ENCODE measurements around the gene OGDH.
A peak's percentile ranks its signal among the peaks of the same experiment; 100 is the strongest.

Gene OGDH

DNA sequence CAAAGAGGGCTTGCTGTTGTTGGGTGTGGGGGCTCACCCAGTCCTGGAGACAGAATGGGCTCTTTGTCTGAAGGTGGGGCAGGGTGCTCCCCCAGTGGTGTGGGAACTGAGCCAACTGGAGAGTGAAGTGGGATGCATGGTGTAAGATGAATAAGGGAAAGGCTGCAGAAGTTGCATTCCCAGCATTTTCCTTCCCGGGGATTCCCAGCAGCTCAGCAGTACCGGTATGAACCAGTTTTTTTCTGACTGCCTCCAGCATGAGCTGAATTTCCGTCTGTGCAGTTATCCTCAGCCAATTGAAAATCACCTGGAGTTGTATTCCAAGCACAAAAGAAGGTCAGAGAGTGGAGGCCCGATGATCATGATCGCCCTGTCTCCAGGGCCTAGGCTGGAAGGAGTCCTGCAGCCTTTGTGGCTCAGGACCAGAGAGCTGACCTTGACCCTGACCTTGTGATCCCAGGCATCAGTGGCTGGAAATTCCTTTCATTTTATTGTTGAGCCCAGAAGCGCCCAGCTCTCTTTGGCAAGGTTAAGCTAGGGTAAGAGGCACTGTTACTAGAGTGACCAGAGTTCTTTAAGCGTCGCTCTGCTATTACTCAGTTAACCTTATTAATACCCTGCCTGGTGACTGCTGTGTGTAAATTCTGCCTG, 33.4 kb downstream of the OGDH start:
- TF ChIP-seq EP300 (IDR thresholded peaks at IDR 0.05; ENCODE audit: borderline replicate concordance) (no peak), NFIC (IDR thresholded peaks at IDR 0.05) (peak; percentile 37; the same call in 1 of the 2 replicates), TEAD4 (IDR thresholded peaks at IDR 0.05) (peak; percentile 25; the same call in 1 of the 2 replicates)

DNA sequence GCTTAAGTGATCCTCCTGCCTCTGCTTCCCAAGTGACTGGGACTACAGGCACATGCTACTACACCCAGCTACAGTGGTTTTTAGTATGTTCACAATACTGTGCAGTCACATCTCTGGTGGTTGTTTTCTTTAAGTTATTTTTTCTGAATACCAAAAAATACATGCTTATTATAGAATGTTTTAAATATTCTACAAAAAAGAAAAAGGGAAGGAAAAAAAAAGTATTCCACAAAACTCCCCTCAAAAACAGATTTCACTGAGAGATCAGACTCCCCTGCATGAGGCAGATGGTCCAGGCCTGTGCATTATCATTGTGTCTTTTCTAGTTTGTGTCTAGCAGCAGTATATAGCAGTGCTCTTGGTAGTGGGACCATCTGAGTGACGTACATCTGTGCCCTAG, 36.8 kb downstream of the OGDH start:
- TF ChIP-seq FOXM1 (IDR thresholded peaks at IDR 0.05; ENCODE audit: borderline replicate concordance, low read depth) (no peak), RAD21 (IDR thresholded peaks at IDR 0.05; ENCODE audit: low read depth) (no peak), TAF1 (IDR thresholded peaks at IDR 0.05; ENCODE audit: low read depth) (no peak), TCF12 (IDR thresholded peaks at IDR 0.05; ENCODE audit: low read depth) (no peak), EGR1 (IDR thresholded peaks at IDR 0.05) (no peak), CEBPB (IDR thresholded peaks at IDR 0.05) (no peak), NFIC (IDR thresholded peaks at IDR 0.05) (no peak), YY1 (IDR thresholded peaks at IDR 0.05; ENCODE audit: low read depth) (no peak), EP300 (IDR thresholded peaks at IDR 0.05; ENCODE audit: borderline replicate concordance) (no peak), TEAD4 (IDR thresholded peaks at IDR 0.05) (no peak), ZBTB7A (IDR thresholded peaks at IDR 0.05; ENCODE audit: low read depth) (no peak), CREB1 (IDR thresholded peaks at IDR 0.05; ENCODE audit: low read depth) (no peak)
- TF ChIP-seq, protein P1, sequence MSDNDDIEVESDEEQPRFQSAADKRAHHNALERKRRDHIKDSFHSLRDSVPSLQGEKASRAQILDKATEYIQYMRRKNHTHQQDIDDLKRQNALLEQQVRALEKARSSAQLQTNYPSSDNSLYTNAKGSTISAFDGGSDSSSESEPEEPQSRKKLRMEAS (IDR thresholded peaks at IDR 0.05), result no peak
- TF ChIP-seq, protein P2, sequence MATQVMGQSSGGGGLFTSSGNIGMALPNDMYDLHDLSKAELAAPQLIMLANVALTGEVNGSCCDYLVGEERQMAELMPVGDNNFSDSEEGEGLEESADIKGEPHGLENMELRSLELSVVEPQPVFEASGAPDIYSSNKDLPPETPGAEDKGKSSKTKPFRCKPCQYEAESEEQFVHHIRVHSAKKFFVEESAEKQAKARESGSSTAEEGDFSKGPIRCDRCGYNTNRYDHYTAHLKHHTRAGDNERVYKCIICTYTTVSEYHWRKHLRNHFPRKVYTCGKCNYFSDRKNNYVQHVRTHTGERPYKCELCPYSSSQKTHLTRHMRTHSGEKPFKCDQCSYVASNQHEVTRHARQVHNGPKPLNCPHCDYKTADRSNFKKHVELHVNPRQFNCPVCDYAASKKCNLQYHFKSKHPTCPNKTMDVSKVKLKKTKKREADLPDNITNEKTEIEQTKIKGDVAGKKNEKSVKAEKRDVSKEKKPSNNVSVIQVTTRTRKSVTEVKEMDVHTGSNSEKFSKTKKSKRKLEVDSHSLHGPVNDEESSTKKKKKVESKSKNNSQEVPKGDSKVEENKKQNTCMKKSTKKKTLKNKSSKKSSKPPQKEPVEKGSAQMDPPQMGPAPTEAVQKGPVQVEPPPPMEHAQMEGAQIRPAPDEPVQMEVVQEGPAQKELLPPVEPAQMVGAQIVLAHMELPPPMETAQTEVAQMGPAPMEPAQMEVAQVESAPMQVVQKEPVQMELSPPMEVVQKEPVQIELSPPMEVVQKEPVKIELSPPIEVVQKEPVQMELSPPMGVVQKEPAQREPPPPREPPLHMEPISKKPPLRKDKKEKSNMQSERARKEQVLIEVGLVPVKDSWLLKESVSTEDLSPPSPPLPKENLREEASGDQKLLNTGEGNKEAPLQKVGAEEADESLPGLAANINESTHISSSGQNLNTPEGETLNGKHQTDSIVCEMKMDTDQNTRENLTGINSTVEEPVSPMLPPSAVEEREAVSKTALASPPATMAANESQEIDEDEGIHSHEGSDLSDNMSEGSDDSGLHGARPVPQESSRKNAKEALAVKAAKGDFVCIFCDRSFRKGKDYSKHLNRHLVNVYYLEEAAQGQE (IDR thresholded peaks at IDR 0.05; ENCODE audit: low read depth), result no peak
- TF ChIP-seq, protein P3, sequence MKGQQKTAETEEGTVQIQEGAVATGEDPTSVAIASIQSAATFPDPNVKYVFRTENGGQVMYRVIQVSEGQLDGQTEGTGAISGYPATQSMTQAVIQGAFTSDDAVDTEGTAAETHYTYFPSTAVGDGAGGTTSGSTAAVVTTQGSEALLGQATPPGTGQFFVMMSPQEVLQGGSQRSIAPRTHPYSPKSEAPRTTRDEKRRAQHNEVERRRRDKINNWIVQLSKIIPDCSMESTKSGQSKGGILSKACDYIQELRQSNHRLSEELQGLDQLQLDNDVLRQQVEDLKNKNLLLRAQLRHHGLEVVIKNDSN (IDR thresholded peaks at IDR 0.05), result no peak

DNA sequence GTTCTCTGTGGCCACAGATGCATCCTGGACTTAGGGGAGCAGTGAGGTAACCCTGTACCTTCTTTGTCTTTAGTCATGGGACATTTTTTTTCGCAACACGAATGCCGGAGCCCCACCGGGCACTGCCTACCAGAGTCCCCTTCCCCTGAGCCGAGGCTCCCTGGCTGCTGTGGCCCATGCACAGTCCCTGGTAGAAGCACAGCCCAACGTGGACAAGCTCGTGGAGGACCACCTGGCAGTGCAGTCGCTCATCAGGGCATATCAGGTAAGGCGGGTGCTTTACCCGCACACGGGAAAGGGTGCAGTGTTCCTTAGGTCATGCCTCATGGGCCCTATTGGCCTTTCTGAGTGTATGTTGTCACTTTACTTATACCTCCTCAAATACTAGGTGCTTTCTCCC, 38.8 kb downstream of the OGDH start:
- TF ChIP-seq TEAD4 (IDR thresholded peaks at IDR 0.05) (no peak), CREB1 (IDR thresholded peaks at IDR 0.05; ENCODE audit: low read depth) (no peak), TAF1 (IDR thresholded peaks at IDR 0.05; ENCODE audit: low read depth) (no peak), TCF12 (IDR thresholded peaks at IDR 0.05; ENCODE audit: low read depth) (no peak), CEBPB (IDR thresholded peaks at IDR 0.05) (no peak), EP300 (IDR thresholded peaks at IDR 0.05; ENCODE audit: borderline replicate concordance) (no peak), ZBTB7A (IDR thresholded peaks at IDR 0.05; ENCODE audit: low read depth) (no peak), NFIC (IDR thresholded peaks at IDR 0.05) (no peak), YY1 (IDR thresholded peaks at IDR 0.05; ENCODE audit: low read depth) (no peak), FOXM1 (IDR thresholded peaks at IDR 0.05; ENCODE audit: borderline replicate concordance, low read depth) (no peak), RAD21 (IDR thresholded peaks at IDR 0.05; ENCODE audit: low read depth) (no peak)
- TF ChIP-seq, protein P1 (IDR thresholded peaks at IDR 0.05), result no peak
- TF ChIP-seq, protein P2 (IDR thresholded peaks at IDR 0.05; ENCODE audit: low read depth), result no peak
- TF ChIP-seq, protein P3 (IDR thresholded peaks at IDR 0.05), result no peak

DNA sequence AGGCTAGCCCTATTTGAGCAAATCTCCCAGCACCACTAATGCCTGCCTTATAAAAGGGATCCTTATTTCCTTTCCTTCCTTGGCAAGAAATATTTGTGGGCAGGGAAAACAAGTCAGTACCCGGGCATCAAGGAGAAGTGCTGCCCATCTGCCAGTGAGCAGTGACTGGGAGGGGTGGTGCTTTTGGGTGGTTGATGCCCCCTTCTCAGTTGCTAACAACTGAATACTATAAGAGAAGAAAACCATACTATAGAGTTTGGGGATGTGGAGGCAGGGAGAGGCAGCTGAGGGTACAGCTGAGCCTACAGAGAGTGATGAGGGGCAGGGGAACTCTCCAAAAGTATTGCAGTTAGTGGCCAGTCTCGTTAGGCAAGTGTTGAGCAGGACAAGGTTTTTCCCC, 39.3 kb downstream of the OGDH start:
- TF ChIP-seq, protein P3 (IDR thresholded peaks at IDR 0.05), result no peak
- no peak for TF ChIP-seq ZBTB7A (IDR thresholded peaks at IDR 0.05; ENCODE audit: low read depth)
- TF ChIP-seq TCF12 (IDR thresholded peaks at IDR 0.05; ENCODE audit: low read depth), result no peak
- no peak for TF ChIP-seq RAD21 (IDR thresholded peaks at IDR 0.05; ENCODE audit: low read depth)
- no peak for TF ChIP-seq EP300 (IDR thresholded peaks at IDR 0.05; ENCODE audit: borderline replicate concordance)
- TF ChIP-seq CEBPB (IDR thresholded peaks at IDR 0.05), result no peak
- TF ChIP-seq, protein P2 (IDR thresholded peaks at IDR 0.05; ENCODE audit: low read depth), result no peak
- TF ChIP-seq CREB1 (IDR thresholded peaks at IDR 0.05; ENCODE audit: low read depth), result no peak
- TF ChIP-seq FOXM1 (IDR thresholded peaks at IDR 0.05; ENCODE audit: borderline replicate concordance, low read depth), result no peak
- no peak for TF ChIP-seq YY1 (IDR thresholded peaks at IDR 0.05; ENCODE audit: low read depth)
- TF ChIP-seq EGR1 (IDR thresholded peaks at IDR 0.05), result no peak
- no peak for TF ChIP-seq TAF1 (IDR thresholded peaks at IDR 0.05; ENCODE audit: low read depth)
- TF ChIP-seq, protein P1 (IDR thresholded peaks at IDR 0.05), result no peak
- no peak for TF ChIP-seq TEAD4 (IDR thresholded peaks at IDR 0.05)
- TF ChIP-seq NFIC (IDR thresholded peaks at IDR 0.05), result no peak
